ENCODE data around the gene POLR1H. TPM values are rescaled to one million over a fixed set of nuclear protein-coding genes. Genes with fewer than 3 reads are reported as not detected.

Gene POLR1H
- total RNA-seq, 2 experiments from 2014 or later: 75.5 to 77.8 TPM

DNA sequence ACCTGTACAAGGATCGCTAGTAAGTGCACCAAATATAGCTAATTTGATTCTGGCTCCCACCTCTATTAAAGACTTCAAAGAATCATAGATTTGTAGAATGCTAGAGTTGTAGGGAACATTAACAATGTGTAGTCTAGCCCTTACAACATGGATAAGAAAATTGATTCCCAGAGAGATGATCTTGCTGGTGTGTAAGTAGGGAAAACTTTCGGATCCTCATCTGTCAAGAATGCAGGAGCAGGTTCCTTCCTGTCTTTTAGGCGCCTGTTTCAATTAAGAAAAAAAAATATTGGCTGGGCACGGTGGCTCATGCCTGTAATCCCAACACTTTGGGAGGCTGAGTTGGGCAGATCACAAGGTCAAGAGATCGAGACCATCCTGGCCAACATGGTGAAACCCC lies 26.8 kb downstream of the POLR1H start:
- Mint-ChIP-seq H3K4me3 (no peak overlapping the region), H3K27me3 (peaks cover 57% of the 10 kb centered on the region), H3K9me3 (no peaks in the 10 kb centered on the region), H3K36me3 (ENCODE audit: low read depth) (no peaks in the 10 kb centered on the region), H3K27ac (no peak overlapping the region), H3K4me1 (no peaks in the 10 kb centered on the region)
- ChIA-PET CTCF (interaction anchor here (1.1 to 2.3 kb wide), 3 partner anchors 14 to 43 kb away, joined by 4 to 10 read pairs (median 4); no protein-coding TSS in a partner anchor), POLR2A (interaction anchor here (2.0 kb wide), 1 partner anchor 22 kb away, joined by 6 read pairs; no protein-coding TSS in a partner anchor)
- no peak for DNase-seq

DNA sequence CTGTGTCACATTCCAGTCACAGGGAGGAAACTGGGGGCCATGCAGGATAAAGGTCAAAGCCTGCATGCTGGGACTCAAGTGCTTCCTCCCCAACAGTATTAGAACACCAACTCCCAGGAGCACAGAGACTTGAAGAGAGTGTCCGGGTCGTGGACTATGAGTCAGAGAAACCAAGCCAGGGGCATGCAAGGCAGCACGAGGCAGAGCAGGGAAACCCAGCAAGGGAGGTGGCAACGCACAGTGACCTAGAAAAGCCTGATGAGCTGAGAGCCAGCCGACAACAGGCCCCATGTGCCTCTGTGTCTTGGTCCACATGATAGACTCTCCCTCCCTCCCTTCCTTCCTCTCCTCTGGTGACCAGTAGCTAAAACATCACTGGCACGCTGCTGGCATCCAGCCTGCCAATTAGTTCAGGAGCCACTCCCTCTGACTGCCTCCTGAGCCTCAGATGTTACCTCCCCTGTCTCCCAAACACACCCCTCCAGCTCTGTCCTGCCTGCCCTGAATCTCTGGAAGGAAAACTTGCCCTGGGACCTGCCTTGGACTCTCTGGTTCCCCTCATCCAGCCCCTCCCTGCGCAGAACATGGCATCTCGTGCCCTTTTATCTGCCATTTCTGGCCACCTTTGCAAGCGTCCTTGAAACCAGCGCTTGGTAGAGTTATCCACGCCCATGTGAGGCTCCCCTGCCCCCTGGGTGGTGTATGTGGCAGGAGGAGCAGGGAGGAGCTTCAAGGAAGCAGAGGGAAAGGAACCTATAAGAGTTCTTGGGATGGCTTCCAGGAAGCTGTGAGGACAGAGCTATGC lies 30.7 kb downstream of the POLR1H start:
- ChIA-PET POLR2A (no interaction called here), CTCF (interaction anchor here (2.1 to 2.4 kb wide), 2 partner anchors 10 to 39 kb away, joined by 5 read pairs; no protein-coding TSS in a partner anchor)
- Mint-ChIP-seq H3K4me1 (no peaks in the 10 kb centered on the region), H3K36me3 (ENCODE audit: low read depth) (no peaks in the 10 kb centered on the region), H3K27ac (no peak overlapping the region), H3K4me3 (no peak overlapping the region), H3K9me3 (no peaks in the 10 kb centered on the region), H3K27me3 (peaks cover 76% of the 10 kb centered on the region)
- DNase-seq: no peak

DNA sequence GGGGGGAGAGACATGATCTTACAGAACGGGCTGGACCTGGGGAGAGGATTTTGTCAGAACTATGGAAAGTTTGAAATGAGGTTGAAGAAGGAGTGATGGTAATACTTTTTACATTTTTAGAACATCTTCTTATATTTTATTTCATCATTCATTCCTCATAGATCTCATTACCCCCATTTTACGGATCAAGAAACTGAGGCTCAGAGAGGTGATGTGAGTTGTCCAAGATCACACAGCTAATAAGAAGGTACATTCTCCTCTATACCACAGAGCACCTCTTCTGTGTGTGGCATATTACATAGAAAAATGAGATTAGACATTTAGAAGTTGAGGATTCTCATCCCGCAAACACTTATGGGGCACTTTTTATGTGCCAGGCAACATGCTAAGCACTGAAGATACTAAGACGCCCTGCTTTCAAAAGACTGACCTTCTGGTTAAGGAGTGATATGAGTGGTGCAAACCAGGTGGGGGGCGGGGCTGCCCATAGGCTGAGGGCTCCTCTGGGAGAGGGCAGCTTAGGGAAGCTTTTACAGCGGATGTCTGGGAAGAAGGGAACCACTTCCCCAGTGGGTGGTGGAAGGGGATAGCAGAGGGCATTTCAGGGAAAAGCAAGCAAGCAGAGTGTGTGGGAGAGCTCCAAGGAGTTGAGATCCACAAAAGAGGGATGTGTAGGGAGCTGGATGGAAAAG lies 31.9 kb downstream of the POLR1H start:
- ChIA-PET POLR2A (no interaction called here), CTCF (interaction anchor here (1.0 to 2.5 kb wide), 3 partner anchors 9 to 12 kb away, joined by 3 to 15 read pairs (median 5); no protein-coding TSS in a partner anchor)
- Mint-ChIP-seq H3K27me3 (peaks cover 79% of the 10 kb centered on the region), H3K4me3 (no peak overlapping the region), H3K4me1 (peaks cover 3% of the 10 kb centered on the region), H3K27ac (no peak overlapping the region), H3K9me3 (no peaks in the 10 kb centered on the region), H3K36me3 (ENCODE audit: low read depth) (no peaks in the 10 kb centered on the region)
- no peak for DNase-seq

DNA sequence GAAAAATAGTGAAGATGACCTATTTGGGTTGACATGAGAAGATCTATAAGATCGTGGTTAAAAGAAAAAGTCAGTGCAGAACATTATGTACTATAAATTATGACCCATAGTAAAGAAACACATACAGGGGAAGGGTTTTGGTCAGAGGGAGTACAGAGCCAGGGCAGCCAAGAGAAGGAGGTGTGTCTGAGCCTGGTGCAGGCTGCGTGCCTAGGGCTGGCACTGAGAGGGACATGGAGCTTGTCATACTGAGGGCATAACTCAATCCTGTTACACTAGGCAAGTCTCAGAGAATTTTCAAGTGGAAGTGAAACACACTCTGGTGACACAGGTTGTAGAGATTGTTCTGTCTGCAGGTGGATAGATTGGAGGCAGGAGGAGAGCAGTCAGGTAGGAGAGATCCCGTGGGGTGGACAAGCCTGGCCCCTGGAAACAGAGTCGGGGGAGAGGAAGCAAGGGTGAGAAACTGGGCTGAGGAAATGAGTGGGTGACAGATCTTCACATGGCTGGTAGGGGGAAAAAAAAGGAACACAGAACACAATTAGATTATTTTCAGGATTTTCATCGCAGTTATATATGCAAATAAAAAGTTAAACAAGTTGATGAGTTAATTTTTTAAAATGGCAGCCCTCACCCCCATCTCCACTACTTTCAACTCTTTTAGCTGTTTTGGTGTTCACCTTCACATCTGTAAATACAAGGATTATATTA lies 33.0 kb downstream of the POLR1H start:
- Mint-ChIP-seq H3K4me1 (peaks cover 7% of the 10 kb centered on the region), H3K27me3 (peaks cover 83% of the 10 kb centered on the region), H3K36me3 (ENCODE audit: low read depth) (no peaks in the 10 kb centered on the region), H3K27ac (no peak overlapping the region), H3K4me3 (no peak overlapping the region), H3K9me3 (no peaks in the 10 kb centered on the region)
- POLR2A ChIA-PET: interaction anchor here (0.6 kb wide), 1 partner anchor 10 kb away, joined by 3 read pairs; no protein-coding TSS in a partner anchor
- CTCF ChIA-PET: interaction anchor here (1.0 to 2.5 kb wide), 2 partner anchors 9 to 11 kb away, joined by 3 to 15 read pairs; no protein-coding TSS in a partner anchor
- DNase-seq: no peak

DNA sequence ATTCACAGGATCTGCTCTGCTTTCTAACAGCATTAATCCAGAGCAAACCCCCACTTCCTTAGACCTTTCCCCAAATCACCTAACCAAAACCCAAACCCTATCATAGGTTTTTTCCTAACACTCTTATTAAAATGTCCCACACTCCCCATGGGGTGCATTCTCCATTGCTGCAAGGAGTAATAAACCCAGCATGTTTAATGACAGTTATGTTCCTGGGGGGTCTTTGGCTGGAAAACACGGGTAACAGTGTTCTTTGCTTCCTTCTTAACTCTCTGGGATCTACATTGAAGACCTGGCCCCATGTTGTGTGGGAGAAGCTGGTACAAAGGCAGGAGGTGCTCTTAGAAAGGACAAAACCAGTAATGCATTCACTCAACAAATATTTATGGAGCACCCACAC lies 35.8 kb downstream of the POLR1H start:
- Mint-ChIP-seq H3K27ac (no peak overlapping the region), H3K4me3 (no peak overlapping the region), H3K27me3 (peaks cover 87% of the 10 kb centered on the region), H3K36me3 (ENCODE audit: low read depth) (no peaks in the 10 kb centered on the region), H3K4me1 (peaks cover 26% of the 10 kb centered on the region), H3K9me3 (no peaks in the 10 kb centered on the region)
- DNase-seq: no peak
- ChIA-PET POLR2A (interaction anchor here (1.3 kb wide), 1 partner anchor 19 kb away, joined by 3 read pairs; no protein-coding TSS in a partner anchor), CTCF (interaction anchor here (2.2 kb wide), 1 partner anchor 35 kb away, joined by 9 read pairs; no protein-coding TSS in a partner anchor)

DNA sequence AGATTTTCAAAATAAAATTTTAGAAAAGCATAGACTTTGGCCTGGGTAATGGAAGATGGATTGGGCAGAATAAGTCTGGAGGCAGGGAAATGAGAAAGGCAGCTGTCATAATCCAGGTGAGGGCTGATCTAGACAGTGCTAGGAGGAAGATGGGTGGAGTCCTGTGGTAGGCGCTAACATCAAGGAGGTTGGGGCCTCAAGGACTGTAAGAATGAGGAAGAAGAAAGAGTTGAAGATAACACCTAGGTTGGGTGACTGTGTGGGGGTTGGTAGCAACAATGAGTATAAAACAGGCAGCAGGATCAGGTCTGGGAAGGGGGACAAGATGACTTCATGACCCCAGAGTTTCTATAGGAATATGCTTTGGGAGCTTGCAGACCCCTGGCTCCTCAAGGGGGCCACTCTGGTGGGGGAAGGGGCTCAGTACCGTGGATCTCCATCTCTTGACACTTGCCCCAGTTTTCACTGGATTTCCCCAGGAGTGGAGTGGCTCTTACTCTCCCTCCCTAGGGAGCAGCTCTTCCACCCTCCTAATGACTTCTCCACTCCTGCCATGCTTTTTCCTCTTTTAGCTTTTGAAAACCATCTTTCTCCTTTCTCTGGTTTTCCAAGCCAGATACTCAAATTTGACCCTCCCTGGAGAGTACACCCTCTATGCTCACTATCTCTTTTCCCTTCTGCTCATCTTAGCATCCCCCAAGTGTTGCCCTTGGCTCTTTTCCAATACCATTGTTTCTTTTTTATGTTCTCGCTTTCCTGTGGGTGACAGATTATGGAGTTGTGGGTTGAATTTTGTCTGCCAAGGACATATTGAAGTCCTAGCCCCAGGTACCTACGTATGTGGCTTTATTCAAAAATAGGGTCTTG lies 37.1 kb downstream of the POLR1H start:
- H3K36me3 Mint-ChIP-seq (ENCODE audit: low read depth): no peaks in the 10 kb centered on the region
- no peak for DNase-seq
- no peaks in the 10 kb centered on the region for H3K9me3 Mint-ChIP-seq
- no peak overlapping the region for H3K4me3 Mint-ChIP-seq
- no peak overlapping the region for H3K27ac Mint-ChIP-seq
- H3K4me1 Mint-ChIP-seq: peaks cover 37% of the 10 kb centered on the region
- H3K27me3 Mint-ChIP-seq: peaks cover 80% of the 10 kb centered on the region
- POLR2A ChIA-PET: interaction anchor here (0.7 kb wide), 1 partner anchor 700 kb away, joined by 3 read pairs; no protein-coding TSS in a partner anchor
- CTCF ChIA-PET: no interaction called here

DNA sequence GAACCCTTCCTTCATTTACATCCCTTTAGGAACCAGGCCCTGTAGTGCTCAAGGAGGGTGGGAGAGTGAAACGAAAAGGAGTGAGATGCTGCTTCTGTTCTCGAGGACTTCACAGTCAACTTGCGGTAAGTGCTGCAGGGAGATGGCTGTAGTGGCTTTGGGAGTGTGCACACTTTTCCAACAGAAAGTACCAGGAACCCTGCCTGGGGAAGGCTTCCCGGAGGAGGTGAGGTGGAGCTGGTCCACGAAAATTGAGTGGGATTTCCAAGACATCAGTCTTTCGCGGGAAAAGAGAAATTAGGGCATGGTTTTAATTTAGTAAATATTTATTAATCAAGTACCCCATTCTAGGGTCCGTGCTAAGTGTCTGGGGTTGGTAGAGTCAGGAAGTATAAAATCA lies 39.1 kb downstream of the POLR1H start:
- Mint-ChIP-seq H3K4me3 (no peak overlapping the region), H3K9me3 (no peaks in the 10 kb centered on the region), H3K36me3 (ENCODE audit: low read depth) (no peaks in the 10 kb centered on the region), H3K4me1 (peaks cover 43% of the 10 kb centered on the region), H3K27ac (no peak overlapping the region), H3K27me3 (peaks cover 81% of the 10 kb centered on the region)
- DNase-seq: no peak
- POLR2A ChIA-PET: no interaction called here
- CTCF ChIA-PET: no interaction called here

DNA sequence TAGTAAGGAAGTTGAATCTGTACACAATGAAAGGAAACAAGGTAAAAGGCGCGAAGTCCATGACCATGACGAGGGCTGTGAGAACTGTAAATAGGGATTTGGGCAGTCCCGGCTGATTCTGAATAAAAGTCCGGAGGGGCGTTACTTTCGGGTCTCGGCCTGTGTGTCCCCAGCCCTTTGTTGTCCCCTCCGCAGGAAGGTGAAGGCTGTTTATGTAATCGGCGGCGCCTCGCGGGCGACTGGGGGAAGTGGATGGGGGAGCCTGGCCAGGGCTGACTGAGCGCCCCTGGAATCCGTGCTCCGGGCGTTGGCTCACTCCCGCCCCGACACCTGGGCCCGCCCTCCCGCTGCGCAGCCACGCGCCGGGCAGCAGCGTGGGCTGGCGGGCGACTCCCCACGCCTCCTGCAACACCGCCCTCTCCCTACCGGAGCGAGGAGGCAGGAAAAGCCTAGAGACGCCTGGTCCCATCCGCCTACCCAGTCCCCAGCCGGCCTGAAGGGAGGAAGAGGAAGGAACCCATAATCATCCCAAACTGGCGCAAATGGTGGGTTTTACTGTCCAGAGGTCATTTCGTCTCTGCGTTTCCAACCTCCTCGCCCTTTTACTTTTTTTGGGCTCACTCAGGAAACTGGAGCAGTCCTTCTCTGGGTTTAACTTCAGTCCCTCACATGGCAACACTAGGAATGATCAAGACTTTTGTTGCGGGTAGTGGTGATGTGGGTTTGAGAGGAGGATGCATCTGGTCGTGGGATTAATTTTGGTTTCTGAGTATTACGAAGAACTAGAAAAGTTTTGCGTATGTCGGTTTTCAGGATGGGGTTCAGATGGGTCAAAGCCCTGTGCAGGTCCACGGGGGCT lies 39.7 kb downstream of the POLR1H start:
- ChIA-PET CTCF (interaction anchor here (1.0 to 6.3 kb wide), 7 partner anchors 21 to 86 kb away, joined by 3 to 186 read pairs (median 6); partner anchors contain the start of gene PPP1R11), POLR2A (interaction anchor here (0.9 to 3.6 kb wide), 5 partner anchors 32 to 225 kb away, joined by 3 to 27 read pairs (median 5); partner anchors contain the start of genes POLR1H and PPP1R11)
- H3K27me3 Mint-ChIP-seq: peaks cover 75% of the 10 kb centered on the region
- H3K9me3 Mint-ChIP-seq: no peaks in the 10 kb centered on the region
- DNase-seq: peak; percentile 21
- H3K36me3 Mint-ChIP-seq (ENCODE audit: low read depth): no peaks in the 10 kb centered on the region
- H3K27ac Mint-ChIP-seq: no peak overlapping the region
- peak overlapping the region; percentile 55 for H3K4me3 Mint-ChIP-seq
- peaks cover 43% of the 10 kb centered on the region for H3K4me1 Mint-ChIP-seq

DNA sequence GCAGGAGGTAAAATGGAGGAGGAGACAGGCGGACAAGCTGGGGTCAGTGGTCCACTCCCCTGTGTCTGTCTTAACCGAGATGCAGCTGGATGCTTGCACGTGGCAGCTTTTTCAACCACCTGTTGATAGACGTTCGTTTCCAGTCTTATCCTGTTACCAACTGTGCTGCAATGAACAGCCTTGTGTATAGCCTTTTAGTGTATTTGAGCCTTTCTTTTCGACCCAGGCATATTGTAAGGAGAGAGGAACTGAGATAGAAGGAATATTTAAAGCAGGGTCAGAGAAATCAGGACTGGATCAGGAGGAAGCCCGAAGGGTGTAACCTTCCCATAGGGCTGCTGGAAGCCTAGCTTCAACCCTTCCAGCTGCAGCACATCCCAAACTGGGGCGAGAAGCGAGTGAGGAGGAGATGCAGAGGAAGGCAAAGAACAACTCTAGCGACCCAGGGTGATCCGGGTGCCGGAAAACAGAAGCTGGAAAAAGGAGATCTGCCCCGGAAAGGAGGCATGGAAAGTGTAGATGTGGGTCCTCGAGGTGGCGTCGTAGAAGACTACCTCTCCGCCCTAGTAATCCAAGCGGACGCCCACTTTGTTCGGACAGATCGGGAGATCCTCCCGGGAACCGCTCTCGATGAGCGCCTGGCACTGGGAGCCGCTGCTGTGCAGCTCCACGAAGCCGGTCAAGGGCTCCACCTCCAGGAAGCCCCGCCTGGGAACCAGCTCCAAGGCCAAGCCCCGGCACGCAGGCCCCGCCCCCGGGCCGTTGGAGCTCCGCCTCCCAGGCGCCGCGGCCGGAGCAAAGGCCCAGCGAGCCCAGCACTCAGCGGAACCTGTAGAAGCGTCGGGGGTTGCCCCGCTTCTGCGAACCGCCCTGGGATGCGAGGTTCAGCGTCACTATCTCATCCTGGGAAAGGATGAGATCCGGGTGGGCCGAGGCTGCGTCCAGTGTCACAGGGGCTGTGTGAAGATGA lies 40.7 kb downstream of the POLR1H start:
- Mint-ChIP-seq H3K4me1 (peaks cover 43% of the 10 kb centered on the region), H3K27me3 (peaks cover 69% of the 10 kb centered on the region), H3K9me3 (no peaks in the 10 kb centered on the region), H3K27ac (no peak overlapping the region), H3K4me3 (peak overlapping the region; percentile 55), H3K36me3 (ENCODE audit: low read depth) (no peaks in the 10 kb centered on the region)
- ChIA-PET CTCF (interaction anchor here (0.6 to 6.3 kb wide), 20 partner anchors 8 to 448 kb away, joined by 3 to 186 read pairs (median 4); partner anchors contain the start of genes POLR1H, PPP1R11, TRIM15 and TRIM26), POLR2A (interaction anchor here (0.9 to 3.6 kb wide), 7 partner anchors 28 to 224 kb away, joined by 3 to 27 read pairs (median 5); partner anchors contain the start of genes POLR1H and PPP1R11)
- peak; percentile 72 for DNase-seq

DNA sequence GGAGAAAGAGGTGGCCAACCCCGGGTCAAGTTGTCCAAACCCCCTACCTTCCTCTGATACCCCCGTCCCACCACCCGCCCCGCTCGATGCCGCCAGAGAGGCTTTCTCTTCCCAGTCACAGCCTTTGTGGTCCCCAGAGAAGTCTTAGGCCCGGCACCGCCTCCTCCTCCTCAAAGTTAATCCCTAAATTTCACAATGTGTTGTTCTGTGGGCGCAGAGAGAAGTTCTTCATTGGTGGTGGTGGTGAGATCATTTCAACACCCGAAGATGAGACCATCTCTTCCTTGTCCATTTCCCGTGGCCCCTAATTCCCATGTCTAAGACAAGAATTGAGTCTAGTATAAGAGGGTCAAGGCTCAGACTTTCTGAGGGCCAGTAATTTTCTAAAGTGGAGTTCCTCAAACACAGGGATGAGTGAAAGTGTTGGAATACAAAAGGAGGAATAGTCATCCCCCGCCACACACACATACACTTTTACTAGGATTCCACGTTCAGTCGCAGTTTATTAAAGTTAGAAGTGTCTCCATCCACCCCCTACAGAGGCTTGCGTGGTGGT lies 41.4 kb downstream of the POLR1H start:
- Mint-ChIP-seq H3K27ac (peak overlapping the region; percentile 16), H3K27me3 (peaks cover 61% of the 10 kb centered on the region), H3K36me3 (ENCODE audit: low read depth) (no peaks in the 10 kb centered on the region), H3K4me1 (peaks cover 43% of the 10 kb centered on the region), H3K9me3 (no peaks in the 10 kb centered on the region), H3K4me3 (peak overlapping the region; percentile 75)
- CTCF ChIA-PET: interaction anchor here (0.8 to 6.3 kb wide), 27 partner anchors 8 to 449 kb away, joined by 3 to 186 read pairs (median 6); partner anchors contain the start of genes POLR1H, PPP1R11, TRIM15 and TRIM26
- POLR2A ChIA-PET: interaction anchor here (0.9 to 3.6 kb wide), 8 partner anchors 27 to 255 kb away, joined by 4 to 27 read pairs (median 4); partner anchors contain the start of genes POLR1H and PPP1R11
- no peak for DNase-seq
